Thymus (tissue), 11 donors: Measurements from ENCODE around the gene SLFN13. TPM values are rescaled to one million over a fixed set of nuclear protein-coding genes. Genes with fewer than 3 reads are reported as not detected.
A peak's percentile ranks its signal among the peaks of the same experiment; 100 is the strongest.
"Not testable (repeated sequence)": the region's sequence is repeated elsewhere in the genome, so short reads cannot be mapped to it uniquely, and the experiment has no call there.

Experiments used
- DNase-seq, 9 donors: peaks; one replicate each; pipeline ENCODE4 v3.0.0-alpha.2; 2013; ENCODE audit warnings: low spot score in 9 of 9, low read depth in 6 of 9, missing footprints in 1 of 9
- H3K27ac ChIP-seq, 2 donors: one replicate each; pipeline ENCODE4 v1.5.1; 2013; ENCODE audit warnings: control low read depth in 1 of 2, low read depth in 1 of 2, low read length in 1 of 2, mild to moderate bottlenecking in 1 of 2, moderate library complexity in 1 of 2
- H3K27me3 ChIP-seq, 2 donors: one replicate each; pipeline ENCODE4 v1.5.1; 2013; ENCODE audit warnings: low read length in 1 of 2; ENCODE audit not compliant: control insufficient read depth in 2 of 2, insufficient read depth in 1 of 2
- H3K36me3 ChIP-seq, 2 donors: one replicate each; pipeline ENCODE4 v1.5.1; 2013; ENCODE audit warnings: low read length in 1 of 2, mild to moderate bottlenecking in 1 of 2, moderate library complexity in 1 of 2; ENCODE audit not compliant: control insufficient read depth in 2 of 2, insufficient read depth in 2 of 2
- H3K4me1 ChIP-seq, 2 donors: one replicate each; pipeline ENCODE4 v1.5.1; 2013; ENCODE audit warnings: low read length in 2 of 2; ENCODE audit not compliant: control insufficient read depth in 2 of 2, insufficient read depth in 2 of 2
- H3K4me3 ChIP-seq, 2 donors: one replicate each; pipeline ENCODE4 v1.5.1; 2013; ENCODE audit warnings: low read length in 2 of 2, control low read depth in 1 of 2, mild to moderate bottlenecking in 1 of 2
- H3K9me3 ChIP-seq, 2 donors: one replicate each; pipeline ENCODE4 v1.5.1; 2013; ENCODE audit warnings: low read length in 1 of 2, mild to moderate bottlenecking in 1 of 2; ENCODE audit not compliant: control insufficient read depth in 2 of 2, insufficient read depth in 1 of 2
- WGBS: extraction: QIAGEN DNeasy Blood & Tissue Kit; methylation state at CpG from one replicate; pipeline ENCODE4 v1.1.7; 2013; 5-methylcytosine and 5-hydroxymethylcytosine counted together
- polyA plus RNA-seq: library from polyadenylated mRNA; stranded (reverse); fragments of 200-250 nt; gene quantifications from one replicate; pipeline ENCODE4 v1.2.3, GENCODE V29; 2013
- total RNA-seq: library from RNA; stranded (reverse); fragments of 120-200 nt; gene quantifications from one replicate; pipeline ENCODE4 v1.2.4, GENCODE V29; 2013
- donor health status: healthy.

The SLFN13 gene
- total and polyA plus RNA-seq, 2 donors = 4.2 to 14.2 TPM

DNA sequence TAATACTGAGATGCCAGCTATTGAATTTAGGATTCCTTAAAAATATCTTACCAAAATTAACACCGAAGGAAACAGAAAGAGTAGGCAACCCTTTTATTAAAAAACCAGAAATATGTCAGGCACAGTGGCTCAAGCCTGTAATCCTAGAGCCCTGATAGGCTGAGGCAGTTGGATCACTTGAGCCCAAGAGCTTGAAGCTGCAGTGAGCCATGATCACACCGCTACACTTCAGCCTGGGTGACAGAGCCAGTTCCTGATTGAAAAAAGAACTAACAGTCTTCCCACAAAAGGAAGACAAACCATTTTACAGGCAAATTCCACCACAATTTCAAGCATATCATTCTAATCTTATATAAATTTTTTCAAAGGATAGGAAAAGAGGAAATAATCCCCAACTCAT is 31.9 kb downstream of the SLFN13 start:
- H3K9me3 ChIP-seq = no peaks in the 10 kb centered on the region
- no peak for DNase-seq
- no peak overlapping the region for H3K27ac ChIP-seq
- no peaks in the 10 kb centered on the region for H3K4me1 ChIP-seq
- WGBS = 100% methylated on average over 2 of the region's 2 CpGs
- no peaks in the 10 kb centered on the region for H3K36me3 ChIP-seq
- H3K4me3 ChIP-seq = no peak overlapping the region
- H3K27me3 ChIP-seq = no peaks in the 10 kb centered on the region

DNA sequence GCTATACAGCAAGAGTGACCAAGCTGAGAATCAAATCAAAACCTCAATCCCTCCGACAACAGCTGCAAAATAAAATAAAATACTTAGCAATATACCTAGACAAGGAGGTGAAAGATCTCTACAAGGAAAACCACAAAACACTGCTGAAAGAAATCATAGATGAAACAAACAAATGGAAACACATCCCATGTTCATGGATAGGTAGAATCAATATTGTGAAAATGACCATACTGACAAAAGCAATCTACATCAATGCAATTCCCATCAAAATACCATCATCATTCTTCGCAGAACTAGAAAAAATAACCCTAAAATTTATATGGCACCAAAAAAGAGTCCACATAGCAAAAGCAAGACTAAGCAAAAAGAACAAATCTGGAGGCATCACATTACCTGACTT is 33.9 kb downstream of the SLFN13 start:
- H3K36me3 ChIP-seq = not testable (repeated sequence)

DNA sequence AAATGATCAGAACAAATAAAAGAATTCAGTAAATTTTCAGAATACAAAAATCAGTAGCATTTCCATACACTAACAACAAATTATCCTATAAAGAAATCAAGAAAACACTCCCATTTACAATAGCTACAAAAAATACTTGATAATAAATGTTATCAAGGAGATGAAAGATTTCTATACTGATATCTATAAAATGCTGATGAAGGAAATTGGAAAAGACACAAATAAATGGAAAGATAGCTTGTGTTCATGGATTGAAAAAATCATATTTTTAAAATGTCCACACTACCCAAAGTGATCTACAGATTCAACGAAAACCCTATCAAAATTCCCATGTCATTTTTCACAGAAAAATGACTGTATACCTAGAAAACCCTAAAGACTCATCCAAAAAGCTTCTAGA is 34.3 kb downstream of the SLFN13 start:
- no peak overlapping the region for H3K27ac ChIP-seq
- no peaks in the 10 kb centered on the region for H3K4me1 ChIP-seq
- no peaks in the 10 kb centered on the region for H3K9me3 ChIP-seq
- H3K4me3 ChIP-seq = no peak overlapping the region
- H3K36me3 ChIP-seq = peaks cover 0 to 10% of the 10 kb centered on the region in 2 donors
- WGBS = 100% methylated on average over 1 of the region's 1 CpG
- no peak for DNase-seq
- no peaks in the 10 kb centered on the region for H3K27me3 ChIP-seq

More for the DNA sequence above, 33.9 kb downstream of the SLFN13 start:
- H3K27me3 ChIP-seq, H3K9me3 ChIP-seq, H3K27ac ChIP-seq, DNase-seq, H3K4me3 ChIP-seq, H3K4me1 ChIP-seq: not testable (repeated sequence)
- WGBS = 98% methylated on average over 2 of the region's 2 CpGs

DNA sequence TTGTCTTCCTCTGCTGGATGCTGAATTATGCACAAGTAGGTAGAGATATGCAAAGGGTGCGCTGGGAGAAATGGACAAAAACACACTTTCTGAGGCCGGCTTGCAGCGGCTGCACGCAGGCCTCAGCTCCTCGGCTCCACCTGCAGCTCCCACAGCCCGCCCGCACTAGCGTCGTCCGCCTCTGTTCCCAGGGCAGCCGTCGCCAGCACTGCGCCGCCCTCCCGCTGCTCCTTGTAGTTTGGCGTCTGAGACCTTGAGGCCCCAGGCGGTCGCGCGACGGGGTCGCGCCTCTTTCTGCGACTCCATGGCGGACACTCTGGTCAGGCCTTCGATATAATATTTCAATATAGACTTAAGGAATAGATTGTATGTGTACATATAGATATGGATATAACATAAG is 41.0 kb downstream of the SLFN13 start:
- H3K9me3 ChIP-seq = no peaks in the 10 kb centered on the region
- no peak for DNase-seq
- H3K27me3 ChIP-seq = no peaks in the 10 kb centered on the region
- peaks cover 0 to 10% of the 10 kb centered on the region in 2 donors for H3K36me3 ChIP-seq
- no peak overlapping the region for H3K27ac ChIP-seq
- H3K4me1 ChIP-seq = no peaks in the 10 kb centered on the region
- WGBS = 93% methylated on average over 26 of the region's 26 CpGs
- H3K4me3 ChIP-seq = no peak overlapping the region

DNA sequence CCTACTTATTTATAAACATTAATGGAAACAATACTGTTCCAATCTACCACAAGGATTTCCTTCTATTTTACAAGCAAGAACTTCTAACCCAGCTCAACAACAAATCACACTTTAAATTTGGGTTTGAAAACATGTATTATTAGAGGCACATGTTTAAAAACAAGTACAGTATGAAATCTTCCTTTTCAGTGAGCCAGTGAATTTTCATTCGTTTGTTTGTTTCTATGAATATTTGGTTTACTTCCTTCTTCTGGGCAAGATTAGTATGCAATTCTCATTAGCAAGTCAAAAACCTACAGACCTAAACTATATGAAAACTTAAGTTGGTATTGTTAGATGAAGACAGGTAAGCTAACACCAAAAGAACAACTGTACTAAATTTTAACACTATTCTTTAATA is 42.0 kb downstream of the SLFN13 start:
- DNase-seq = no peak
- WGBS = 98% methylated on average over 1 of the region's 1 CpG
- H3K4me1 ChIP-seq = no peaks in the 10 kb centered on the region

DNA sequence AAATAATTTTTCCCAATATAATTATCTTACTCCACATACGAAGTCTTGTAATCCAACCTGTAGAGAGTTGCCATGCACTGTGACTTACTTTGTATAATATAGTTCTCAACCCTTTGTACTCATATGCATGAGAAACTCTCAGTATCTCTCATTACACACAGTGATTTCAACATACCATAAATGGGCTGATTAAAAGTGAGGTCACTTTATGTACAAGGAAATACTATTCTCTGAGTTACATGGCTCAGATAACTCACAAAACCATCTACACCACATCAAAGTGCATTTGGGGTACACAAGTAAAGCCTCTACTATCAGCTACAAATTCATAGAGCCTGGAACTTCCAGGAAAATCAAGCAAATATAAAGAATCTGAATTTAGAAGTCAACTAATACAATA is 44.2 kb downstream of the SLFN13 start:
- no peaks in the 10 kb centered on the region for H3K4me1 ChIP-seq
- no peak overlapping the region for H3K27ac ChIP-seq
- DNase-seq = peak in 1 of 9 donors; percentile 23
- 97% methylated on average over 1 of the region's 1 CpG for WGBS
- H3K27me3 ChIP-seq = no peaks in the 10 kb centered on the region
- no peaks in the 10 kb centered on the region for H3K36me3 ChIP-seq
- H3K4me3 ChIP-seq = no peak overlapping the region
- no peaks in the 10 kb centered on the region for H3K9me3 ChIP-seq

More for the DNA sequence above, 42.0 kb downstream of the SLFN13 start:
- H3K36me3 ChIP-seq = peaks cover 0 to 10% of the 10 kb centered on the region in 2 donors
- H3K27ac ChIP-seq = no peak overlapping the region
- no peaks in the 10 kb centered on the region for H3K27me3 ChIP-seq
- H3K4me3 ChIP-seq = no peak overlapping the region
- H3K9me3 ChIP-seq = no peaks in the 10 kb centered on the region

DNA sequence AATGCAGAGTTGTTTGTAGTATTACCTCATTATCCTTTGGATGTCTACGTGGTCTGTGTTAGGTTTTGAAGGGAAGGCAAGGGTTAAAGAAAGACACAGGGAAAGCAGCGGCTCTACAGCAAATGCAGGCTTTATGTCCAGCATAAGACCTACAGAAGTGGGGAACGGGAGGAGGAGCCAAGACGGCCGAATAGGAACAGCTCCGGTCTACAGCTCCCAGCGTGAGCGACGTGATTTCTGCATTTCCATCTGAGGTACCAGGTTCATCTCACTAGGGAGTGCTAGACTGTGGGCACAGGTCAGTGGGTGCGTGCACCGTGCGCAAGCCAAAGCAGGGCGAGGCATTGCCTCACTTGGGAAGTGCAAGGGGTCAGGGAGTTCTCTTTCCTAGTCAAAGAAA is 54.8 kb downstream of the SLFN13 start:
- H3K4me1 ChIP-seq, H3K4me3 ChIP-seq, H3K36me3 ChIP-seq, H3K27ac ChIP-seq, H3K27me3 ChIP-seq, DNase-seq, H3K9me3 ChIP-seq: not testable (repeated sequence)
- 98% methylated on average over 13 of the region's 13 CpGs for WGBS

DNA sequence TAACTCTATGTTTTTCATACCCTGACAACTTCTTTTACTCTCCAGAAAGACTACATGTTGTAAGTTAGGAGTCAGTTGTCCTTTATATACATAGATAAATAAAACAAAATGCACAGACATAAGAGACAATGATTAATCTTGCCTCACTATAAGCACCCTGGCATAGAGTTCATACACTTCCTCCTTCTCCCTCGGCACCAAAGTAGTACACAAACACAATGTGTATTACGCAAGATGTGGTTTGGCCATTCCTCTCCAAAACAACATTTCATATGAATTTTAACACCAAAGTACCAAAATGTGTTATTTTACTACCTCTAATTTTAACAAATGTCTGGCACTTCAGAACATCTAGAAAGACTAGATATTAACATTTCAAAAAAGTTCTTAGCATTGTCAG is 57.9 kb downstream of the SLFN13 start:
- H3K27me3 ChIP-seq = no peaks in the 10 kb centered on the region
- 56% methylated on average over 2 of the region's 2 CpGs for WGBS
- DNase-seq = no peak

DNA sequence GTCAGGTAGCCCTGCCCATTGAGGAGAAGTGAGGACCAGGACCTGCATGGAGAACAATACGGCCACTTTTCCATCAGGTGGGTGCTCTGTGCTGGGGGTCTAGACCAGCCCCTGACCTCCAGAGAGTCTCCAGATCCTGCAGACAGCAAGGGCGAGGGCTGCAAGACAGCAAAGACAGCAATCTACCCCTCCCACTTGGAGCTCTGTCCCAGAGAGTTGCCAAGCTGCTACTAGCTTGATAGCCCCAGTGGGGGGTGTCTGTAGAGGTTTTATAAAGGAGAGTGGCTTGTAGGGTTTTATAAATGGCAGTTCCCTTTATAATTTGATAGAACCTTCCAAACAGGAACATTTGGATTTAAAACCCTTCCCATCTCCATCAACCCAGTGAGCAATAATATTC is 58.4 kb downstream of the SLFN13 start:
- H3K36me3 ChIP-seq = no peaks in the 10 kb centered on the region
- no peaks in the 10 kb centered on the region for H3K27me3 ChIP-seq
- H3K27ac ChIP-seq = no peak overlapping the region
- no peaks in the 10 kb centered on the region for H3K4me1 ChIP-seq
- H3K4me3 ChIP-seq = no peak overlapping the region
- DNase-seq = no peak
- H3K9me3 ChIP-seq = no peaks in the 10 kb centered on the region
- WGBS = 95% methylated on average over 2 of the region's 2 CpGs

More for the DNA sequence above, 57.9 kb downstream of the SLFN13 start:
- Histone ChIP-seq H3K4me3 (no peak overlapping the region), H3K4me1 (no peaks in the 10 kb centered on the region), H3K9me3 (no peaks in the 10 kb centered on the region), H3K36me3 (no peaks in the 10 kb centered on the region), H3K27ac (no peak overlapping the region)

DNA sequence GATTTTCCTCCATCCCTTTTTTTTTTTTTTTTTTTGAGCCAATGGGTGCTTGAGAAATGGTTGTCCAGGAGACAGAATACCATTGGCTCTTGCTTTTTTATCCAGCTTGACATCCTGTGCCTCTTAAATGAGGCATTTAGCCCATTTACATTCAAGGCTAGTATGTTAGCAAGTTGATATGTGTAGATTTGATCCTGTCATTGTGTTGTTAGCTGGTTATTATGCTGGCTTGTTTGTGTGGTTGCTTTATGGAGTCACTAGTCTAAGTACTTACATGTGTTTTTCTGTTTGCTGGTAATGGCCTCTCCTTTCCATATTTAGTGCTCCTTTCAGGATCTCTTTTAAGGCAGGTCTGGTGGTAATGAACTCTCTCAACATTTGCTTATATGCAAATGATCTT is 61.1 kb downstream of the SLFN13 start:
- no peak overlapping the region for H3K27ac ChIP-seq
- H3K36me3 ChIP-seq = no peaks in the 10 kb centered on the region
- no peaks in the 10 kb centered on the region for H3K4me1 ChIP-seq
- H3K9me3 ChIP-seq = no peaks in the 10 kb centered on the region
- H3K4me3 ChIP-seq = no peak overlapping the region
- no peaks in the 10 kb centered on the region for H3K27me3 ChIP-seq
- no peak for DNase-seq
